Neural progenitor cell (in vitro differentiated cells): Measurements from ENCODE around the gene SIRT7.

Experiments
- EZH2 ChIP-seq: fragments of 200-600 bp; sonication (generic); IDR thresholded peaks from 2 replicates; pipeline ENCODE4 v1.6.1; 2017; ENCODE audit warnings: antibody characterized with exemption, mild to moderate bottlenecking, moderate library complexity
- EZH2phosphoT487 ChIP-seq: fragments of 200-600 bp; sonication (generic); IDR thresholded peaks from 2 replicates; pipeline ENCODE4 v1.6.1; 2017; ENCODE audit warnings: antibody characterized with exemption
- TF ChIP-seq, protein P1 (sequence below): fragments of 200-600 bp; sonication (generic); IDR thresholded peaks from 2 replicates; pipeline ENCODE4 v1.5.1; 2017; ENCODE audit warnings: antibody characterized with exemption, mild to moderate bottlenecking

GRCh38 chr17:81909231-81909630, 8.7 kb downstream of the SIRT7 start:
- TF ChIP-seq, protein P1, sequence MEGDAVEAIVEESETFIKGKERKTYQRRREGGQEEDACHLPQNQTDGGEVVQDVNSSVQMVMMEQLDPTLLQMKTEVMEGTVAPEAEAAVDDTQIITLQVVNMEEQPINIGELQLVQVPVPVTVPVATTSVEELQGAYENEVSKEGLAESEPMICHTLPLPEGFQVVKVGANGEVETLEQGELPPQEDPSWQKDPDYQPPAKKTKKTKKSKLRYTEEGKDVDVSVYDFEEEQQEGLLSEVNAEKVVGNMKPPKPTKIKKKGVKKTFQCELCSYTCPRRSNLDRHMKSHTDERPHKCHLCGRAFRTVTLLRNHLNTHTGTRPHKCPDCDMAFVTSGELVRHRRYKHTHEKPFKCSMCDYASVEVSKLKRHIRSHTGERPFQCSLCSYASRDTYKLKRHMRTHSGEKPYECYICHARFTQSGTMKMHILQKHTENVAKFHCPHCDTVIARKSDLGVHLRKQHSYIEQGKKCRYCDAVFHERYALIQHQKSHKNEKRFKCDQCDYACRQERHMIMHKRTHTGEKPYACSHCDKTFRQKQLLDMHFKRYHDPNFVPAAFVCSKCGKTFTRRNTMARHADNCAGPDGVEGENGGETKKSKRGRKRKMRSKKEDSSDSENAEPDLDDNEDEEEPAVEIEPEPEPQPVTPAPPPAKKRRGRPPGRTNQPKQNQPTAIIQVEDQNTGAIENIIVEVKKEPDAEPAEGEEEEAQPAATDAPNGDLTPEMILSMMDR: no peak
- TF ChIP-seq EZH2phosphoT487: no peak
- TF ChIP-seq EZH2: no peak
